ENCODE results near the gene PTPN18. TPM values are rescaled to one million over a fixed set of nuclear protein-coding genes. Genes with fewer than 3 reads are reported as not detected.

Gene PTPN18
- total and polyA plus RNA-seq, 2 of the 4 experiments (the other 2 are of a cell fraction) = 9.7 to 15.5 TPM

DNA sequence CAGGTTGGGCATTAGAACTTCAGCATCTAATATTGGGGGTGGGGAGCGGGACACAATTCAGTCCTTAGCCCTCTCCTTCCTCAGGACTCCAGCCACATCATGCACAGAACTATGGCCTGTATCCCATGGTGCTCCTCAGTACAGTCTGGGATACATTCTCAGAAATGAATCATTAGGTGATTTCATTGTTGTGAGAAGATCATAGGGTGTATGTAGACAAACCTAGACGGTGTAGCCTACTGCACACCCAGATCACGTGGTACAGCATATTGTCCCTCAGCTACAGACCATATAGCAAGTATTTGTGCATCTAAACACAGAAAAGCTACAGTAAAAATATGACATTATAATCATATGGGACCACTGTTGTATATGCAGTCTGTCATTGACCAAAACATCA lies 36.3 kb upstream of the PTPN18 start:
- no peak overlapping the region for H3K23ac ChIP-seq (ENCODE audit: low read depth, low read length)
- no peak overlapping the region for H3K56ac ChIP-seq (ENCODE audit: extremely low read depth, insufficient read depth, low read length)
- H2AK9ac ChIP-seq (replicated peaks; ENCODE audit: low read depth, low read length, poor library complexity) = no peak overlapping the region
- ChIA-PET CTCF (no interaction called here), POLR2A (ENCODE audit: unreplicated experiment) (no interaction called here)
- no peak overlapping the region for H2BK15ac ChIP-seq (ENCODE audit: low read depth, low read length)
- H3K9me3 ChIP-seq (ENCODE audit: control insufficient read depth, insufficient read depth, low read length) = no peaks in the 10 kb centered on the region
- H4K20me1 ChIP-seq (ENCODE audit: insufficient read depth, low read length) = no peaks in the 10 kb centered on the region
- H4K8ac ChIP-seq (ENCODE audit: low read depth in 2 of 2, low read length in 2 of 2) = no peak overlapping the region
- no peak overlapping the region for H3K18ac ChIP-seq (ENCODE audit: low read depth, low read length)
- H2BK120ac ChIP-seq (ENCODE audit: low read depth, low read length) = no peak overlapping the region
- H3K4ac ChIP-seq (ENCODE audit: low read depth, low read length) = no peak overlapping the region
- intact Hi-C loops (cut with micrococcal nuclease) = no loop called here
- H3K9ac ChIP-seq (ENCODE audit: low read depth, low read length) = no peak overlapping the region
- dilution Hi-C loops (cut with HindIII; ENCODE audit: low sequenced_read_pairs, unreplicated experiment) = no loop called here
- in situ Hi-C loops (cut with MboI; ENCODE audit: low sequenced_read_pairs) = no loop called here
- H3K4me2 ChIP-seq (ENCODE audit: low read depth, low read length) = no peak overlapping the region
- TF ChIP-seq RCOR1 (IDR thresholded peaks at IDR 0.05; ENCODE audit: insufficient replicate concordance, low read length) = no peak
- TF ChIP-seq, protein P1, sequence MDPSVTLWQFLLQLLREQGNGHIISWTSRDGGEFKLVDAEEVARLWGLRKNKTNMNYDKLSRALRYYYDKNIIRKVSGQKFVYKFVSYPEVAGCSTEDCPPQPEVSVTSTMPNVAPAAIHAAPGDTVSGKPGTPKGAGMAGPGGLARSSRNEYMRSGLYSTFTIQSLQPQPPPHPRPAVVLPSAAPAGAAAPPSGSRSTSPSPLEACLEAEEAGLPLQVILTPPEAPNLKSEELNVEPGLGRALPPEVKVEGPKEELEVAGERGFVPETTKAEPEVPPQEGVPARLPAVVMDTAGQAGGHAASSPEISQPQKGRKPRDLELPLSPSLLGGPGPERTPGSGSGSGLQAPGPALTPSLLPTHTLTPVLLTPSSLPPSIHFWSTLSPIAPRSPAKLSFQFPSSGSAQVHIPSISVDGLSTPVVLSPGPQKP (IDR thresholded peaks at IDR 0.05; ENCODE audit: borderline replicate concordance, low read depth, low read length) = no peak
- TF ChIP-seq POLR2A (IDR thresholded peaks at IDR 0.05; ENCODE audit: low read depth, low read length) = no peak
- TF ChIP-seq, protein P2, sequence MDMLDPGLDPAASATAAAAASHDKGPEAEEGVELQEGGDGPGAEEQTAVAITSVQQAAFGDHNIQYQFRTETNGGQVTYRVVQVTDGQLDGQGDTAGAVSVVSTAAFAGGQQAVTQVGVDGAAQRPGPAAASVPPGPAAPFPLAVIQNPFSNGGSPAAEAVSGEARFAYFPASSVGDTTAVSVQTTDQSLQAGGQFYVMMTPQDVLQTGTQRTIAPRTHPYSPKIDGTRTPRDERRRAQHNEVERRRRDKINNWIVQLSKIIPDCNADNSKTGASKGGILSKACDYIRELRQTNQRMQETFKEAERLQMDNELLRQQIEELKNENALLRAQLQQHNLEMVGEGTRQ (IDR thresholded peaks at IDR 0.05; ENCODE audit: low read depth, low read length) = peak; percentile 26; the same call in 1 of the 2 replicates
- TF ChIP-seq MAZ (IDR thresholded peaks at IDR 0.05; ENCODE audit: borderline replicate concordance, low read depth, low read length) = no peak
- H3K9me1 ChIP-seq (ENCODE audit: insufficient read depth, low read length) = no peaks in the 10 kb centered on the region
- no peaks in the 10 kb centered on the region for H3K79me1 ChIP-seq (ENCODE audit: low read depth in 1 of 2, low read length in 2 of 2)
- BruUV-seq (replicated peaks) = no TSS peak
- DNase-seq (no peak), ATAC-seq (ENCODE audit: low read depth) (no peak)
- no peak overlapping the region for H3K27ac ChIP-seq (ENCODE audit: insufficient read depth, low read length)
- no peaks in the 10 kb centered on the region for H3K36me3 ChIP-seq (ENCODE audit: control insufficient read depth, insufficient read depth, low read length)
- H2BK20ac ChIP-seq (ENCODE audit: low read depth, low read length) = no peak overlapping the region
- H4K5ac ChIP-seq (ENCODE audit: low read depth, low read length) = no peak overlapping the region
- H3K4me3 ChIP-seq (ENCODE audit: insufficient read depth, low read depth, low read length) = no peak overlapping the region
- H4K91ac ChIP-seq (ENCODE audit: insufficient read depth, low read depth, low read length) = no peak overlapping the region
- H3K27me3 ChIP-seq (ENCODE audit: control insufficient read depth, insufficient read depth, low read length) = no peaks in the 10 kb centered on the region; the same call in 1 of the 2 replicates
- H2BK5ac ChIP-seq (ENCODE audit: low read depth, low read length, poor library complexity, severe bottlenecking) = no peak overlapping the region
- no peak overlapping the region for H2AFZ ChIP-seq (replicated peaks; ENCODE audit: low read length, poor library complexity)
- H2AK5ac ChIP-seq (ENCODE audit: low read depth, low read length) = no peak overlapping the region
- WGBS, 2 experiments (ENCODE audit: extremely low coverage in 2 of 2, insufficient read length in 1 of 2) = no CpG with 5 or more reads among the region's 3 CpGs
- H3K14ac ChIP-seq (replicated peaks; ENCODE audit: low read depth, low read length) = no peak overlapping the region
- no peaks in the 10 kb centered on the region for H3K4me1 ChIP-seq (ENCODE audit: control insufficient read depth, insufficient read depth, low read length)

All from IMR-90 (cell line).